Pancreas (tissue), 10 donors: ENCODE data around the gene MOK. TPM values are rescaled to one million over a fixed set of nuclear protein-coding genes. Genes with fewer than 3 reads are reported as not detected.

Experiments
- ATAC-seq, 4 donors: fragments of 200-7000 bp; cut with Tn5 transposase; one replicate each; pipeline versions ENCODE4 v1.8.0 to v1.9.1; 2020; ENCODE audit warnings: mild to moderate bottlenecking in 4 of 4, moderate library complexity in 4 of 4
- DNase-seq, 6 donors: peaks; one replicate each; pipeline ENCODE4 v3.0.0-alpha.2; 2020
- FAIRE-seq: peaks from 2 replicates; lab custom pipeline; 2012; peaks lifted over from hg19 to GRCh38; lab: Jason Lieb, UNC
- H3K27ac ChIP-seq, 4 donors: fragments of 200-600 bp; sonication (generic); 1 replicate in 3 of 4; 2 replicates in 1 of 4; pipeline versions ENCODE4 v1.5.0 to v1.8.0; 2020
- H3K27me3 ChIP-seq, 4 donors: fragments of 200-600 bp; one replicate each; pipeline ENCODE4 v1.8.0; 2021
- H3K36me3 ChIP-seq, 3 donors: fragments of 200-600 bp; sonication (generic) in 1 of 3; one replicate each; pipeline versions ENCODE4 v1.5.0 to v1.8.0; 2020 to 2021
- H3K4me1 ChIP-seq, 3 donors: fragments of 200-600 bp; one replicate each; pipeline ENCODE4 v1.8.0; 2021
- H3K4me3 ChIP-seq, 4 donors: fragments of 200-600 bp; sonication (generic) in 2 of 4; one replicate each; pipeline versions ENCODE4 v1.5.0 to v1.8.0; 2020 to 2021
- H3K9me3 ChIP-seq, 4 donors: fragments of 200-600 bp; one replicate each; pipeline ENCODE4 v1.8.0; 2021
- WGBS, 2 donors: extraction: QIAGEN DNeasy Blood & Tissue Kit; methylation state at CpG; one replicate each; pipeline ENCODE4 v1.1.7; 2013; 5-methylcytosine and 5-hydroxymethylcytosine counted together
- intact Hi-C, 3 donors: fragments of 100-400 bp; cut with DNase I; formaldehyde crosslinking; loops; one replicate each; pipeline versions ENCODE4 v1.11.1 to v1.14.2; 2022
- polyA plus RNA-seq, 2 donors: library from polyadenylated mRNA; stranded (reverse); fragments of 200-250 nt; gene quantifications; one replicate each; pipeline ENCODE4 v1.2.3, GENCODE V29; 2013
- total RNA-seq, 6 donors: library from RNA; stranded (reverse); fragmentation: NEBNext Ultra II Directional in 4 of 6; extraction: Animal tissue kit (Norgen Biotek cat#: 25700) in 4 of 6; gene quantifications; one replicate each; pipeline versions ENCODE4 v1.2.1 to v1.2.4, GENCODE V29; 2021 to 2023
- TF ChIP-seq, protein P1 (sequence below), 4 donors: fragments of 200-600 bp; sonication (generic) in 3 of 4; IDR thresholded peaks; one replicate each; pipeline versions ENCODE4 v1.5.0 to v1.8.0; 2021; ENCODE audit warnings: antibody characterized with exemption in 4 of 4
- donor health status: healthy with polysubstance abuse.
- donor health status: DM: no; HTN: no; CAD: no; lungs with moderate emphysema.
- donor health status: DM: no; HTN: no; CAD: no.
- donor health status: control.
- donor health status: control.
- donor health status: Bipolar disorder and iron deficiency.
- donor health status: DM: yes; HTN: yes; CAD: no.
- donor health status: DM: no; HTN: no; CAD: no.
- donor health status: DM: no; HTN: no; CAD: no.
- donor health status: DM: yes; HTN: yes; CAD: no.

The MOK gene
- total and polyA plus RNA-seq, 8 donors = 7.7 to 35.9 (median 9.4) TPM

DNA sequence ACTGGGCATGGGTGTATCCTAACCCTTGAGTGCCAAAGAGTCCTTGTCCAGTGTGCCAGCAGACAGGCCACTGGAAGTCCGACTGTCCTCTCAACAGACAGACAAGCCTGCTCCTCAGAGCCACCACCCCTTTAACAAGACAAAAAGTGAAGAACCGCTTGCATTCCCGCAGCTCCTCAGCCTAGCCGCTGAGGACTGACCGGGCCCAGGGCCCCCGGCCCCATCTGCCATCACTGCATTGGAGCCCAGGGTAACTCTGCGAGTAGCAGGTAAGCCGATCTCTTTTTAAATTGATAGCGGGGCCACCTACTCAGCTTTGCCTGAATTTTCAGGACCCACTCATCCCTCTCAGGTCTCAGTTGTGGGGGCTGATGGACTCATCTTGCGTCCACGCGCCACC lies 68.9 kb downstream of the MOK start:
- ATAC-seq (peak in 1 of 4 donors; percentile 2), FAIRE-seq (no peak), DNase-seq (no peak)
- intact Hi-C loops = no loop called here
- no peak overlapping the region for H3K27ac ChIP-seq
- H3K4me3 ChIP-seq = no peak overlapping the region
- H3K4me1 ChIP-seq = no peaks in the 10 kb centered on the region
- no peaks in the 10 kb centered on the region for H3K9me3 ChIP-seq
- TF ChIP-seq, protein P1, sequence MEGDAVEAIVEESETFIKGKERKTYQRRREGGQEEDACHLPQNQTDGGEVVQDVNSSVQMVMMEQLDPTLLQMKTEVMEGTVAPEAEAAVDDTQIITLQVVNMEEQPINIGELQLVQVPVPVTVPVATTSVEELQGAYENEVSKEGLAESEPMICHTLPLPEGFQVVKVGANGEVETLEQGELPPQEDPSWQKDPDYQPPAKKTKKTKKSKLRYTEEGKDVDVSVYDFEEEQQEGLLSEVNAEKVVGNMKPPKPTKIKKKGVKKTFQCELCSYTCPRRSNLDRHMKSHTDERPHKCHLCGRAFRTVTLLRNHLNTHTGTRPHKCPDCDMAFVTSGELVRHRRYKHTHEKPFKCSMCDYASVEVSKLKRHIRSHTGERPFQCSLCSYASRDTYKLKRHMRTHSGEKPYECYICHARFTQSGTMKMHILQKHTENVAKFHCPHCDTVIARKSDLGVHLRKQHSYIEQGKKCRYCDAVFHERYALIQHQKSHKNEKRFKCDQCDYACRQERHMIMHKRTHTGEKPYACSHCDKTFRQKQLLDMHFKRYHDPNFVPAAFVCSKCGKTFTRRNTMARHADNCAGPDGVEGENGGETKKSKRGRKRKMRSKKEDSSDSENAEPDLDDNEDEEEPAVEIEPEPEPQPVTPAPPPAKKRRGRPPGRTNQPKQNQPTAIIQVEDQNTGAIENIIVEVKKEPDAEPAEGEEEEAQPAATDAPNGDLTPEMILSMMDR (IDR thresholded peaks at IDR 0.05) = no peak
- peaks cover 0 to 3% (median 0%) of the 10 kb centered on the region in 3 donors for H3K36me3 ChIP-seq
- WGBS, 2 donors = 89% methylated on average over 12 of the region's 12 CpGs
- no peaks in the 10 kb centered on the region for H3K27me3 ChIP-seq

DNA sequence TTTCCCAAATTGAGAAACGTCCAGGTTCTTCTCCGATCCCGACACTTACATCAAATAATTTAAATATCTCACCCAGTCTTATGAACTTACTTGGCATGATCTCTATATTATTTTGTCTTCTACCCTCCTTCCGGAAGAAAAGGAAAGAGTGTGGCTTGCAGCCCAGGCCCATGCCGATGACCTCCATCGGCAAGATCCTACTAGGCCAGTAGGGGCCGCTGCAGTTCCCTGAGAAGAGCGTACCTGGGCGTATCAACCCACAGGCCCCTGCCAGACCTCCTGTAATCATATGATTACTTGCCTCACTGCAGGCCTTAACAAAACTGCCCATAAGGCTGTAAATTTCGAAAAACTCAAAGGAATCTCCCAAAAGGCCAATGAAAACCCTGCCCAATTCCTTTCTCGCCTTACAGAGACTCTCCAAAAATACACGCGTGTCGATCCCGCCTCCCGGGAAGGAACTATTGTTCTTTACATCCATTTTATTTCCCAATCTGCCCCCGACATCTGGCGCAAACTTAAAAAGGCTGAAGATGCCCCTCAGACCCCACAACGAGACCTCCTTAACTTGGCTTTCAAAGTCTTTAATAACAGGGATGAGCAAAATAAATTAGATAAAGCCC lies 69.6 kb downstream of the MOK start:
- peak; percentile 70 for FAIRE-seq
- peaks cover 0 to 3% (median 0%) of the 10 kb centered on the region in 3 donors for H3K36me3 ChIP-seq
- H3K4me3 ChIP-seq = peak overlapping the region in 1 of 4 donors; percentile 10
- ATAC-seq = peak; percentile 98 to 100 (median 99)
- H3K9me3 ChIP-seq = no peaks in the 10 kb centered on the region
- no peaks in the 10 kb centered on the region for H3K4me1 ChIP-seq
- DNase-seq = peak; percentile 78 to 94 (median 90)
- H3K27me3 ChIP-seq = no peaks in the 10 kb centered on the region
- WGBS, 2 donors = 37 to 40% methylated on average over 19 of the region's 19 CpGs
- H3K27ac ChIP-seq = no peak overlapping the region
- TF ChIP-seq, protein P1 (IDR thresholded peaks at IDR 0.05) = peak; percentile 69 to 81 (median 74)
- intact Hi-C loops = loop anchor here in 1 of 3 donors (2.0 kb wide), 1 partner anchor 79 kb away; no protein-coding TSS in a partner anchor

DNA sequence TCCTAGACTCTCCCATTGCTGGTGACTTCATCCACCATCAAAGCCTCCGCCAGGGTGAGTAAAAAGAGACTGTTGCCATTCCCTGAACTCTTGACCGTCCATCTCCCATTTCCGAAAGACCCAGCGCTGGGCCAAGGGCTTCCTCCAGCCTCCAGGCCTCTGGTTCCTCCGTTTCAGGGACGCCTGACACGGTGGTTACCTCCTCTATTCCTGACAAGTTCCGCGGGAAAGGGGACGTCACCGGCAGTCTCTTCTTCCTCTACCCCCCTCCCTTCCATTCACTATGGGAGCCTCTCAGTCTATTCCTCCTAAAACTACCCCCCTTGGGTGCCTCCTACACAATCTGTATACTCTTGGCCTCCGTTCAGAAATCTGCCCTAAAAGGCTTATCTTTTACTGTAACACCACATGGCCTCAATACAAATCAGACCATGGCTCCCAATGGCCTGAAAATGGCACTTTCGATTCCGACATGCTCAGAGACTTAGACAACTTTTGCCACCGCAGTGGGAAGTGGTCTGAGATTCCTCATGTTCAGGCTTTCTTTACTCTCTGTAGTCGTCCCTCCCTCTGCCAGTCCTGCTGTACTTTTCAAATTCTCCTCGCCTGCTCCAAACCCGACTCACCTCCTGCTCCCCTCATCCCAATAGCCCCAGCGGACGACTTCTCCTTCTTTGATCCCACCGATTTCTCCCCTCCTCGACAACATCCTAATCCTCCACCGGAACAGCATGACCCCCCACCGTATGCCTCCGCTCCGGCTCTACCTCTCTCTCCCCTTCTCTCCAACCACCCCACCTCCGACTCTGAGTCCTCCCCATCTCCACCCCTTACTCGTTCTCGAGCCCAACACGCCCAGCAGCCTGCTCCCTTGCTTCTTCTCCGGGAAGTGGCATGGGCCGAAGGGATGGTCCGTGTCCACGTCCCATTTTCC lies 70.4 kb downstream of the MOK start:
- DNase-seq = peak in 1 of 6 donors; percentile 53
- intact Hi-C loops = loop anchor here (2.0 to 5.0 kb wide), 2 partner anchors 78 to 80 kb away; no protein-coding TSS in a partner anchor
- H3K27ac ChIP-seq = no peak overlapping the region
- peaks cover 0 to 3% (median 0%) of the 10 kb centered on the region in 3 donors for H3K36me3 ChIP-seq
- no peaks in the 10 kb centered on the region for H3K4me1 ChIP-seq
- TF ChIP-seq, protein P1 (IDR thresholded peaks at IDR 0.05) = no peak
- 60 to 71% methylated on average over 34 of the region's 34 CpGs for WGBS, 2 donors
- peak; percentile 4 to 28 (median 10) for ATAC-seq
- H3K4me3 ChIP-seq = peak overlapping the region in 1 of 4 donors; percentile 10
- no peaks in the 10 kb centered on the region for H3K9me3 ChIP-seq
- H3K27me3 ChIP-seq = no peaks in the 10 kb centered on the region
- no peak for FAIRE-seq

DNA sequence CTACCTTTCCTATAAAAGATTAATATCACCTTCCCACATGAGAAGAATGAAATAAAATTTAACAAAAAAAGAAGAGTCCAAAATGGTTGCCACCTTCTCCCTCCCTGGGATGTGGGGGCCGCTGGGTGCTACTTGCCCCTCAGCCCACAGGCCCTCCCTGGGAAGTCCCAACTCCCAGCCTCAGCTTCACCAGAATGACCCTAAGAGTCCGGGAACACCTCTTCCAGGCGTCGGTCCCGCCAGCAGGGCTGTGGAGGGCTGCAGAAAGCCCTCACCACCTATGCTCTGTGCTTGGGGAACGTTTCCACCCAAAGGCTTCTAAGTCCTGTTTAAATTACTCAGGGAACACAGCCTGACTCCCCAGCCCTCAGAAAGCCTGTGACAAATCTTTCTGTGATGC lies 71.9 kb downstream of the MOK start:
- H3K4me1 ChIP-seq = no peaks in the 10 kb centered on the region
- peaks cover 0 to 3% (median 0%) of the 10 kb centered on the region in 3 donors for H3K36me3 ChIP-seq
- no peak overlapping the region for H3K4me3 ChIP-seq
- no peaks in the 10 kb centered on the region for H3K27me3 ChIP-seq
- TF ChIP-seq, protein P1 (IDR thresholded peaks at IDR 0.05) = no peak
- ATAC-seq = no peak
- no peak for FAIRE-seq
- H3K9me3 ChIP-seq = no peaks in the 10 kb centered on the region
- intact Hi-C loops = loop anchor here in 2 of 3 donors (5.0 kb wide), 1 partner anchor 79 kb away; no protein-coding TSS in a partner anchor
- DNase-seq = no peak
- H3K27ac ChIP-seq = no peak overlapping the region
- 85 to 86% methylated on average over 6 of the region's 6 CpGs for WGBS, 2 donors
